ENCODE results near the gene GALNT4.

The GALNT4 gene

DNA sequence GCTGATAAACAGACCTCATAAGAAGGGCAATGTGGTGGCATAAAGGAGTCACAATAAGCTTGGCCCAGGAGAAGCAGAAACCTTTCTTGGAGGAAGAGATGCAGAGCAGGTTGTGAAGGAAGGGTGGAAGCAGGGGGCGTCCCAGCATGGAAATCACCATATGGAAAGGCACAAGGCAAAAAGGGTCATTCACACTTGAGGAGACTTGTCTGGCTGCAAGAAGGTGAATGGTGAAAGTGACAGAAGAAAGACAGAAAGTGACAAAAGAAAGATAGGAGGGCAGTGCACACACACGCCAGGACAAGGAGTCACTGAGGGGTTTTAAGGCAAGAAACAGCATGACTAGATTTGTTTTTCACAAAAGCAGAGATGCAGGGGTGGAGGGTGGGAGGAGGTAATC lies 38.3 kb downstream of the GALNT4 start:
- H3K27ac ChIP-seq (ENCODE audit: low read depth, low read length) = no peak overlapping the region
- H3K9me2 ChIP-seq (replicated peaks; ENCODE audit: control insufficient read depth, low read length) = no peaks in the 10 kb centered on the region
- no peak for TF ChIP-seq EZH2phosphoT487 (IDR thresholded peaks at IDR 0.05; ENCODE audit: borderline replicate concordance, low read length)
- TF ChIP-seq, protein P1, sequence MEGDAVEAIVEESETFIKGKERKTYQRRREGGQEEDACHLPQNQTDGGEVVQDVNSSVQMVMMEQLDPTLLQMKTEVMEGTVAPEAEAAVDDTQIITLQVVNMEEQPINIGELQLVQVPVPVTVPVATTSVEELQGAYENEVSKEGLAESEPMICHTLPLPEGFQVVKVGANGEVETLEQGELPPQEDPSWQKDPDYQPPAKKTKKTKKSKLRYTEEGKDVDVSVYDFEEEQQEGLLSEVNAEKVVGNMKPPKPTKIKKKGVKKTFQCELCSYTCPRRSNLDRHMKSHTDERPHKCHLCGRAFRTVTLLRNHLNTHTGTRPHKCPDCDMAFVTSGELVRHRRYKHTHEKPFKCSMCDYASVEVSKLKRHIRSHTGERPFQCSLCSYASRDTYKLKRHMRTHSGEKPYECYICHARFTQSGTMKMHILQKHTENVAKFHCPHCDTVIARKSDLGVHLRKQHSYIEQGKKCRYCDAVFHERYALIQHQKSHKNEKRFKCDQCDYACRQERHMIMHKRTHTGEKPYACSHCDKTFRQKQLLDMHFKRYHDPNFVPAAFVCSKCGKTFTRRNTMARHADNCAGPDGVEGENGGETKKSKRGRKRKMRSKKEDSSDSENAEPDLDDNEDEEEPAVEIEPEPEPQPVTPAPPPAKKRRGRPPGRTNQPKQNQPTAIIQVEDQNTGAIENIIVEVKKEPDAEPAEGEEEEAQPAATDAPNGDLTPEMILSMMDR (IDR thresholded peaks at IDR 0.05; ENCODE audit: low read depth, low read length, poor library complexity, severe bottlenecking) = no peak
- H3K4me1 ChIP-seq (ENCODE audit: control insufficient read depth, low read length) = no peaks in the 10 kb centered on the region
- H3K36me3 ChIP-seq (ENCODE audit: control insufficient read depth, low read length) = peaks cover 6% of the 10 kb centered on the region; the same call in 1 of the 2 replicates
- H3K9me3 ChIP-seq (ENCODE audit: control insufficient read depth, insufficient read depth, low read length) = no peaks in the 10 kb centered on the region
- no peaks in the 10 kb centered on the region for H3K27me3 ChIP-seq (ENCODE audit: control insufficient read depth, low read length)
- no peak overlapping the region for H3K4me2 ChIP-seq (ENCODE audit: low read length)
- no peaks in the 10 kb centered on the region for H3K79me2 ChIP-seq (ENCODE audit: control insufficient read depth, low read length)
- no peaks in the 10 kb centered on the region for H3F3A ChIP-seq (ENCODE audit: control insufficient read depth, insufficient read depth)
- no peaks in the 10 kb centered on the region for H4K20me1 ChIP-seq (ENCODE audit: control insufficient read depth, insufficient read depth, low read depth, low read length)
- H3K4me3 ChIP-seq (ENCODE audit: low read length) = no peak overlapping the region

DNA sequence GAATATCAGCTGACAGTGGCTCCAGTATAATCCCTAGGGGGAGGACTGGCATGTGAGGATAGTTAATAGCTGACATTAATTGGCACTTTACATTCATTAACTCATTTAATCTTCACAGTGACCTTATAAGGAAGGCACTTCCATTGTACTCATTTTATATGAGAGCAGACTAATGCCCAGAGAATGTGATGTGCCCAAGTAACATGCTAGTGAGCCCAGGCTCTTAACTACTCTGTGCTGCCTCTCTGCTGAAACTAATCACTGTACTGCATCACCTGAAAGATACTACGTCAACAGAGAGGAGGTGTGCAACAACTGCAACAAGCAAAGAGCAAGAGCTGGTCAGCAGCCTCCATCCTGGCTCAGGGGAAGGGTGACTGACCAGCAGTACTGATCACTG lies 40.1 kb downstream of the GALNT4 start:
- H3K9me2 ChIP-seq (replicated peaks; ENCODE audit: control insufficient read depth, low read length) = no peaks in the 10 kb centered on the region
- H3K4me3 ChIP-seq (ENCODE audit: low read length) = no peak overlapping the region
- H3K27me3 ChIP-seq (ENCODE audit: control insufficient read depth, low read length) = no peaks in the 10 kb centered on the region
- no peaks in the 10 kb centered on the region for H3K4me1 ChIP-seq (ENCODE audit: control insufficient read depth, low read length)
- no peaks in the 10 kb centered on the region for H3K79me2 ChIP-seq (ENCODE audit: control insufficient read depth, low read length)
- H3K4me2 ChIP-seq (ENCODE audit: low read length) = no peak overlapping the region
- peaks cover 6% of the 10 kb centered on the region; the same call in 1 of the 2 replicates for H3K36me3 ChIP-seq (ENCODE audit: control insufficient read depth, low read length)
- no peaks in the 10 kb centered on the region for H3F3A ChIP-seq (ENCODE audit: control insufficient read depth, insufficient read depth)
- no peaks in the 10 kb centered on the region for H4K20me1 ChIP-seq (ENCODE audit: control insufficient read depth, insufficient read depth, low read depth, low read length)
- no peak for TF ChIP-seq EZH2phosphoT487 (IDR thresholded peaks at IDR 0.05; ENCODE audit: borderline replicate concordance, low read length)
- TF ChIP-seq, protein P1 (IDR thresholded peaks at IDR 0.05; ENCODE audit: low read depth, low read length, poor library complexity, severe bottlenecking) = no peak
- H3K9me3 ChIP-seq (ENCODE audit: control insufficient read depth, insufficient read depth, low read length) = no peaks in the 10 kb centered on the region
- no peak overlapping the region for H3K27ac ChIP-seq (ENCODE audit: low read depth, low read length)

DNA sequence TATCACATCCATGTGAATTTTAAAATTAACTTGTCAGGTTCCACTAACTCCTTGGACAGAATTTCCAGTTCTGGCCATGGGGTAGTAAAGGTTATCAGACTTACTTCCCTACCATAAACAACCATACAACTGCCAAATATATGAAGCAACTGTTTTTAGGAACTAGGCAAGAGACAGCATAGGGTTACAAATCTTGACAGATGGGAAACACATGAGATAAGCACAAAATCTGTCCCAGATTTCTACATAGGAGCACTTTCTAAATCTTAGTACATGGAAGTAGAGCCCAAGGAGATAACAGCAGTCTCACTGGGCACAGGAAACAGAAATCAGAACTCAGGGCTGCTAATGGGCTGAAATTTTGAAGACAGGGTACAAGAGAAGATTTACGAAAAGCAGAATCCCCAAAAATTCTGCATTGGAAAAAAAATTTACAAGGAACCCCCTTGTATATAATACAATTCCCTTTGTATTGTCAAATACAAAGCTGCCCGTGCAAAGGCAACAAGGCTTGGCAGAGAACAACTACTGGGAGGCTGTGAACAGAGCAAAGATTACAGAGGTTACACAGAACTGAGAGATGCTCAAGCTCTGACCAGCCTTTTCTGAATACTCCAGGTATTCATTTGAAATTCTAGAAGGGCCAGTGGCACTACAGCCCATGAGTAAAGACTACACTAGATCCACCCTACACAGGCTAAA lies 43.2 kb downstream of the GALNT4 start:
- H3K27me3 ChIP-seq (ENCODE audit: control insufficient read depth, low read length) = no peaks in the 10 kb centered on the region
- no peaks in the 10 kb centered on the region for H3F3A ChIP-seq (ENCODE audit: control insufficient read depth, insufficient read depth)
- H3K4me2 ChIP-seq (ENCODE audit: low read length) = no peak overlapping the region
- H3K36me3 ChIP-seq (ENCODE audit: control insufficient read depth, low read length) = no peaks in the 10 kb centered on the region
- no peak for TF ChIP-seq EZH2phosphoT487 (IDR thresholded peaks at IDR 0.05; ENCODE audit: borderline replicate concordance, low read length)
- TF ChIP-seq, protein P1 (IDR thresholded peaks at IDR 0.05; ENCODE audit: low read depth, low read length, poor library complexity, severe bottlenecking) = no peak
- no peaks in the 10 kb centered on the region for H3K9me2 ChIP-seq (replicated peaks; ENCODE audit: control insufficient read depth, low read length)
- H3K79me2 ChIP-seq (ENCODE audit: control insufficient read depth, low read length) = no peaks in the 10 kb centered on the region
- no peaks in the 10 kb centered on the region for H4K20me1 ChIP-seq (ENCODE audit: control insufficient read depth, insufficient read depth, low read depth, low read length)
- no peak overlapping the region for H3K27ac ChIP-seq (ENCODE audit: low read depth, low read length)
- H3K4me1 ChIP-seq (ENCODE audit: control insufficient read depth, low read length) = no peaks in the 10 kb centered on the region
- no peaks in the 10 kb centered on the region for H3K9me3 ChIP-seq (ENCODE audit: control insufficient read depth, insufficient read depth, low read length)
- no peak overlapping the region for H3K4me3 ChIP-seq (ENCODE audit: low read length)
